HCT116 (cell line): ENCODE data around the gene TMEM132D. TPM values are rescaled to one million over a fixed set of nuclear protein-coding genes. Genes with fewer than 3 reads are reported as not detected.

Experiments
- ATAC-seq: fragments of 200-7000 bp; cut with Tn5 transposase; 2 replicates; pipeline ENCODE4 v1.9.1; 2020; ENCODE audit warnings: mild to moderate bottlenecking, moderate library complexity
- BruUV-seq: library from RNA; stranded (reverse); fragments of 400-500 nt; replicated peaks from 2 replicates; lab custom pipeline; 2021; lab: Mats Ljungman, UMichigan
- CTCF ChIA-PET: fragments of 300-600 bp; sonication (Branson Sonifier 250); formaldehyde crosslinking; loops from one replicate; lab custom pipeline; 2021; ENCODE audit warnings: antibody characterized with exemption; lab: Charles Lee
- POLR2A ChIA-PET: fragments of 300-600, 350-600 bp; sonication (Branson Sonifier 250); formaldehyde crosslinking; loops from one replicate; lab custom pipeline; 2021; ENCODE audit warnings: antibody characterized with exemption; lab: Charles Lee
- RAD21 ChIA-PET, 2 experiments: fragments of 300-600 bp; sonication (Branson Sonifier 250); formaldehyde crosslinking; loops; one replicate each; lab custom pipeline; 2023; ENCODE audit warnings: low total read pairs in 2 of 2; ENCODE audit not compliant: uncharacterized antibody in 2 of 2, unreplicated experiment in 2 of 2, low non-redundant PET in 1 of 2; lab: Charles Lee
- DNase-seq: peaks from one replicate; pipeline ENCODE4 v3.0.0-alpha.2; 2010; ENCODE audit warnings: low read depth, low spot score
- H2AFZ ChIP-seq: fragments of 200-600 bp; shearing (Covaris generic), sonication (generic); 2 replicates; pipeline ENCODE4 v1.6.1; 2017; ENCODE audit warnings: low read depth, mixed run types, mixed read lengths, antibody characterized with exemption, low read length; ENCODE audit not compliant: poor library complexity, severe bottlenecking
- H3K27ac ChIP-seq: 2 replicates; pipeline ENCODE4 v1.5.1; 2012; ENCODE audit warnings: low read depth, low read length
- H3K27me3 ChIP-seq: fragments of 200-600 bp; sonication (generic); 2 replicates; pipeline ENCODE4 v1.6.1; 2016; ENCODE audit warnings: mixed run types, low read length, mixed read lengths; ENCODE audit not compliant: insufficient read depth
- H3K36me3 ChIP-seq, 2 experiments: fragments of 200-500 bp in 1 of 2; fragments of 200-600 bp in 1 of 2; sonication (Bioruptor generic) in 1 of 2; sonication (generic) in 1 of 2; 2 replicates each; pipeline versions ENCODE4 v1.5.1 to v1.6.1; 2014 to 2016; ENCODE audit warnings: low read length in 2 of 2, inconsistent platforms in 1 of 2, mixed read lengths in 1 of 2, mixed run types in 1 of 2; ENCODE audit not compliant: insufficient read depth in 2 of 2, control insufficient read depth in 1 of 2
- H3K4me1 ChIP-seq, 2 experiments: fragments of 200-600 bp in 1 of 2; sonication (generic) in 1 of 2; 2 replicates each; pipeline versions ENCODE4 v1.5.1 to v1.6.1; 2012 to 2017; ENCODE audit warnings: low read length in 2 of 2, inconsistent platforms in 1 of 2, mild to moderate bottlenecking in 1 of 2, mixed read lengths in 1 of 2, mixed run types in 1 of 2, moderate library complexity in 1 of 2; ENCODE audit not compliant: insufficient read depth in 2 of 2, control insufficient read depth in 1 of 2
- H3K4me2 ChIP-seq: fragments of 200-600 bp; sonication (generic); 2 replicates; pipeline ENCODE4 v1.6.1; 2017; ENCODE audit warnings: mixed run types, low read length, mixed read lengths
- H3K4me3 ChIP-seq, 2 experiments: fragments of 200-600 bp in 1 of 2; sonication (generic) in 1 of 2; replicated peaks in 1 of 2; 2 replicates each; pipeline ENCODE4 v1.5.1; 2011 to 2016; ENCODE audit warnings: low read length in 2 of 2, control low read depth in 1 of 2, low read depth in 1 of 2, mild to moderate bottlenecking in 1 of 2, mixed read lengths in 1 of 2, mixed run types in 1 of 2
- H3K79me2 ChIP-seq: fragments of 200-600 bp; sonication (generic); 2 replicates; pipeline ENCODE4 v1.6.1; 2017; ENCODE audit warnings: mild to moderate bottlenecking, mixed run types, low read length, moderate library complexity, mixed read lengths; ENCODE audit not compliant: insufficient read depth
- H3K9ac ChIP-seq: fragments of 200-600 bp; sonication (generic); 2 replicates; pipeline ENCODE4 v1.6.1; 2016; ENCODE audit warnings: low read length, mixed read lengths
- H3K9me2 ChIP-seq: fragments of 200-600 bp; sonication (generic), shearing (Covaris generic); 2 replicates; pipeline ENCODE4 v1.6.1; 2017; ENCODE audit warnings: mixed run types, mild to moderate bottlenecking, moderate library complexity; ENCODE audit not compliant: insufficient read depth
- H3K9me3 ChIP-seq, 2 experiments: fragments of 200-500 bp in 1 of 2; fragments of 200-600 bp in 1 of 2; sonication (Bioruptor generic) in 1 of 2; sonication (generic) in 1 of 2; 2 replicates each; pipeline ENCODE4 v1.6.1; 2014 to 2017; ENCODE audit warnings: low read length in 2 of 2, mixed read lengths in 2 of 2, inconsistent platforms in 1 of 2, low read depth in 1 of 2, mild to moderate bottlenecking in 1 of 2, mixed run types in 1 of 2, moderate library complexity in 1 of 2; ENCODE audit not compliant: control insufficient read depth in 1 of 2, insufficient read depth in 1 of 2
- H4K20me1 ChIP-seq: fragments of 200-600 bp; sonication (generic), shearing (Covaris generic); 2 replicates; pipeline ENCODE4 v1.6.1; 2017; ENCODE audit warnings: mixed run types, mild to moderate bottlenecking, moderate library complexity; ENCODE audit not compliant: insufficient read depth
- CBX3 ChIP-seq: IDR thresholded peaks from 2 replicates; pipeline ENCODE4 v1.6.1; 2012; ENCODE audit warnings: low read depth
- CEBPB ChIP-seq: IDR thresholded peaks from 2 replicates; pipeline ENCODE4 v1.6.1; 2012; ENCODE audit warnings: low read depth
- POLR2AphosphoS5 ChIP-seq: IDR thresholded peaks from 2 replicates; pipeline ENCODE4 v1.6.1; 2011; ENCODE audit warnings: mild to moderate bottlenecking, low read depth, low read length, moderate library complexity
- SP1 ChIP-seq: IDR thresholded peaks from 2 replicates; pipeline ENCODE4 v1.6.1; 2012; ENCODE audit warnings: low read depth
- SRF ChIP-seq: IDR thresholded peaks from 2 replicates; pipeline ENCODE4 v1.6.1; 2012; ENCODE audit warnings: low read depth
- YY1 ChIP-seq: IDR thresholded peaks from 2 replicates; pipeline ENCODE4 v1.6.1; 2011; ENCODE audit warnings: low read length, low read depth, moderate library complexity, mild to moderate bottlenecking; ENCODE audit not compliant: insufficient replicate concordance; ENCODE audit errors: extremely low read depth
- intact Hi-C: fragments of 100-400 bp; cut with micrococcal nuclease; formaldehyde crosslinking; loops from 2 replicates; pipeline ENCODE4 v1.10.0; 2022
- total RNA-seq: library from RNA; stranded (reverse); gene quantifications from one replicate; pipeline ENCODE4 v1.2.1, GENCODE V29; 2021; ENCODE audit not compliant: unreplicated experiment
- TF ChIP-seq, protein P1 (sequence below): IDR thresholded peaks from 2 replicates; pipeline ENCODE4 v1.6.1; 2012; ENCODE audit warnings: low read depth
- TF ChIP-seq, protein P2 (sequence below): IDR thresholded peaks from 2 replicates; pipeline ENCODE4 v1.6.1; 2012

TMEM132D gene
- total RNA-seq, 1 experiment from 2014 or later = not detected

- ChIA-PET POLR2A (no interaction called here), CTCF (no interaction called here)
- no peaks in the 10 kb centered on the region for H3K4me1 ChIP-seq
Observed at GRCh38 chr12:129675496-129675895, 228.3 kb downstream of the TMEM132D start.

More at GRCh38 chr12:129675496-129675895, 228.3 kb downstream of the TMEM132D start:
- Histone ChIP-seq H3K27me3 (no peaks in the 10 kb centered on the region), H3K4me2 (no peak overlapping the region), H4K20me1 (no peaks in the 10 kb centered on the region), H3K9me3 (peaks cover 13 to 18% of the 10 kb centered on the region in 2 experiments), H3K79me2 (no peaks in the 10 kb centered on the region), H3K27ac (no peak overlapping the region), H3K9me2 (no peaks in the 10 kb centered on the region), H3K4me3 (no peak overlapping the region), H3K36me3 (no peaks in the 10 kb centered on the region), H2AFZ (no peak overlapping the region), H3K9ac (no peak overlapping the region)
- RAD21 ChIA-PET = no interaction called here
- DNase-seq (no peak), ATAC-seq (no peak)
- TF ChIP-seq SP1 (no peak), CEBPB (no peak), POLR2AphosphoS5 (no peak), YY1 (no peak), SRF (no peak), CBX3 (no peak)
- TF ChIP-seq, protein P1, sequence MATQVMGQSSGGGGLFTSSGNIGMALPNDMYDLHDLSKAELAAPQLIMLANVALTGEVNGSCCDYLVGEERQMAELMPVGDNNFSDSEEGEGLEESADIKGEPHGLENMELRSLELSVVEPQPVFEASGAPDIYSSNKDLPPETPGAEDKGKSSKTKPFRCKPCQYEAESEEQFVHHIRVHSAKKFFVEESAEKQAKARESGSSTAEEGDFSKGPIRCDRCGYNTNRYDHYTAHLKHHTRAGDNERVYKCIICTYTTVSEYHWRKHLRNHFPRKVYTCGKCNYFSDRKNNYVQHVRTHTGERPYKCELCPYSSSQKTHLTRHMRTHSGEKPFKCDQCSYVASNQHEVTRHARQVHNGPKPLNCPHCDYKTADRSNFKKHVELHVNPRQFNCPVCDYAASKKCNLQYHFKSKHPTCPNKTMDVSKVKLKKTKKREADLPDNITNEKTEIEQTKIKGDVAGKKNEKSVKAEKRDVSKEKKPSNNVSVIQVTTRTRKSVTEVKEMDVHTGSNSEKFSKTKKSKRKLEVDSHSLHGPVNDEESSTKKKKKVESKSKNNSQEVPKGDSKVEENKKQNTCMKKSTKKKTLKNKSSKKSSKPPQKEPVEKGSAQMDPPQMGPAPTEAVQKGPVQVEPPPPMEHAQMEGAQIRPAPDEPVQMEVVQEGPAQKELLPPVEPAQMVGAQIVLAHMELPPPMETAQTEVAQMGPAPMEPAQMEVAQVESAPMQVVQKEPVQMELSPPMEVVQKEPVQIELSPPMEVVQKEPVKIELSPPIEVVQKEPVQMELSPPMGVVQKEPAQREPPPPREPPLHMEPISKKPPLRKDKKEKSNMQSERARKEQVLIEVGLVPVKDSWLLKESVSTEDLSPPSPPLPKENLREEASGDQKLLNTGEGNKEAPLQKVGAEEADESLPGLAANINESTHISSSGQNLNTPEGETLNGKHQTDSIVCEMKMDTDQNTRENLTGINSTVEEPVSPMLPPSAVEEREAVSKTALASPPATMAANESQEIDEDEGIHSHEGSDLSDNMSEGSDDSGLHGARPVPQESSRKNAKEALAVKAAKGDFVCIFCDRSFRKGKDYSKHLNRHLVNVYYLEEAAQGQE = no peak
- TF ChIP-seq, protein P2, sequence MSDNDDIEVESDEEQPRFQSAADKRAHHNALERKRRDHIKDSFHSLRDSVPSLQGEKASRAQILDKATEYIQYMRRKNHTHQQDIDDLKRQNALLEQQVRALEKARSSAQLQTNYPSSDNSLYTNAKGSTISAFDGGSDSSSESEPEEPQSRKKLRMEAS = no peak
- no TSS peak for BruUV-seq
- intact Hi-C loops = no loop called here
